Superior temporal gyrus (tissue), 1 donor: ENCODE measurements around the gene CLIC5.

Source experiments
- DNase-seq: peaks from one replicate; pipeline ENCODE4 v3.0.0-alpha.2; 2016; ENCODE audit errors: extremely low spot score

Gene CLIC5

DNA sequence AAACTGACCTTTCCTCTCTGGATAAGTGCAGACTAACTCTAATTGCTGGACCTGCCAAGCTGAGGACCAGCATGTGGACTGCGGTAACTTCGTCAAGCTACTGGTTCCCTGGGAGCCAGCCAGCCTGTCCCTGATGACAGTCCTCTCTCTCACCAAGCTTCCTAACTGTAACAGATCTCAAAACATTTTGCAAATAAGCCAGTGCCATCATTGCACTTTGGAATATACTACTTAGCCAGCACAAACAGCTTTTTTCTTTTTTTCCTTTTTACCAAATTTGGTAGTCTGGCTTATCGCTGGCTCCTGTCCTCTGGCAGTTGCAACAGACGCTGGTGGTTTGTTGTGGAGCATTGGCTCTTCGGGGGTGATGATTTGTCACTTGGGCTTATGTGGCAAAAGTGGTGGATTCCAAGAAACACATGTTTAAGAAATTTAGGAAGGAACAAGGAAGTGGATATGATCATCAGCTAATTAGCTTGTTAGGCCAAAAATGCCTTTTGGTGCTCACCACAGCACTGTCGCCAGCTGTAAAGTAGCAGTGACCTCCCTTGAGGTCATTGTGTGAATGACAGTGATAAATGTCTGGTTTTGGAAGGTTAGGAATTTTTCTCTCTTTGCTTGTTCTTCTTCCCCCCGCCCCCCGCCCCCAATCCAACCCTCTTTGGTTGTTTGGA, 171.7 kb downstream of the CLIC5 start:
- no peak for DNase-seq

DNA sequence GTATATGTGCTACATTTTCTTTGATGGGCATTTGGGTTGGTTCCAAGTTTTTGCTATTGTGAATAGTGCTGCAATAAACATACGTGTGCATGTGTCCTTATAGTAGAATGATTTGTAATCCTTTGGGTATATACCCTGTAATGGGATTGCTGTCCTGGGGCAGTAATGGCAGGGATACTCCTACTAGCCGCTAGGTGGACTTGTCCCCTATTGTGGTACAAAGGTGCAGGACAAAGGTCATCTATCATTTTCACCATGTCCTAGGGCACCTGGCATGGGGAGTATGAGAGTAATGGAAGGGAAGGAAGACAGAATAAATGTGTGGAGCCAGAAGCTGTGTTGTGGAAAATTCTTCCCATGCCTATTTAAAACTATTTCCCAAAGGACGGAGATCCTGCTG, 174.6 kb downstream of the CLIC5 start:
- no peak for DNase-seq

DNA sequence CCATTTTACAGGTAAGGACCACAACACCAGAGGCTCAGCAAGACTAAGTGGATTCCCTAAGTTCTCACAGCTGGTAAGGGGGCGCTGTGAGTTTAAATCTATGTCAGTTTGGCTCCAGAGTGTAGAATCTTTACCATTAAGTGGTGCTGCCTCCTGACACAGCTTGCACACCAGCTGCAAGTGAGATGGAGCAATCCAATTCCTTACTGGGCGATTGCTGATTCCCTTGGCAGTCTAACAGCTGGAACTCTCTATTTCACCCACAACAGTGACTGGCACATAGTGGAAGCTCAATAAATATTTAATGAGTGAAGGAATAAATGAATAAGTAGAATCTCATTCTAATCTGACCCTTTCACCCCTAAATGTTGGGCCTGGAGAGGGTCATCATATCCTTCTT, 176.7 kb downstream of the CLIC5 start:
- no peak for DNase-seq

DNA sequence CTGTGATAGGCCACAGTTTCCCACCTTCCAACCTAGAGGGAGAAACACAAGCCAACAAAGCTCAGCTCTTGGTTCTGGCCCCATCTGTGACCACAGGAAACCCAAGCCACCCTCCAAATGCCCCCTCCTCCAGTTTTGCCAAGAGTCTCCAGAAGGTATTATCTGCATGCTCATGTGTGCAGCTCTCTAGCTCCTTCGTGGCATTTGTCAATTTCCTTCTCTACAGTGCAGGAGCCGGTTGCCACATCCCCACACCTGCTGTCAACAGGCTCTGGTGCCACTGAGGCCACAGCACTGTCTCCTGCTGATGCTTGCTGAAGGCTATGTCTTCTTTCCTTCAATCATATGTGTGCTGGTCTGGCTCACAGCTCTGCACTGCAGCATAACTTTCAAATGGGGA, 177.2 kb downstream of the CLIC5 start:
- no peak for DNase-seq

DNA sequence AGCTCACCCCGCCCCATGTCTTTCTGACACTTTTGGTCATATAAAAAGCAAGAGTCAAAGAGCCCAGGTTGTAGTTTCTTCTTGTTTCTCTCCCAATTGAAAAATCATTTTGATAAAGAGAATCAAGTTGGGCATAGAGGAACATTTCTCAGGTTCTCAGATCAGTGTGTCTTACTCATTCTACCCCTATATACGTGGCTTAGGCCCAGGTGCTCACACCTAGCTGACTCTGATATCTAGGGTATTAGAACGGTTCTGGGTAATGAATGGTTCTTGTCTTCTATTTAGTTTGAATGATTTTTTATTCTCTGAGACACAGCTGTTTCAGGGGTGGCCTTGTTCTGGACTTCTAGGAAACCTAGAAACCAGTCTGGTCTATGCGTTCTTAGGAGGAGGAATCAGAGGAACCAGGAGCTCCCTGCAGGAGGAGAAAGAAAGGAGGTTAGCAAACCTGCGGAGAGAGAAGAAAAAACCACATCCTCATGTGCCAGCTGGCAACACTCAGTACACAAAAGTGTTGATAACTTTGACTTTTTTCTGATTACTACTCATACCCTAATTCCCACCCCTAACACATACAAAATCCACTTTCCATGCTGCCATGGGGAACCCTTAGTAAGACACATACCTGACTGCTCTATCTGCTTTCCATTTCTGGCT, 178.0 kb downstream of the CLIC5 start:
- no peak for DNase-seq

DNA sequence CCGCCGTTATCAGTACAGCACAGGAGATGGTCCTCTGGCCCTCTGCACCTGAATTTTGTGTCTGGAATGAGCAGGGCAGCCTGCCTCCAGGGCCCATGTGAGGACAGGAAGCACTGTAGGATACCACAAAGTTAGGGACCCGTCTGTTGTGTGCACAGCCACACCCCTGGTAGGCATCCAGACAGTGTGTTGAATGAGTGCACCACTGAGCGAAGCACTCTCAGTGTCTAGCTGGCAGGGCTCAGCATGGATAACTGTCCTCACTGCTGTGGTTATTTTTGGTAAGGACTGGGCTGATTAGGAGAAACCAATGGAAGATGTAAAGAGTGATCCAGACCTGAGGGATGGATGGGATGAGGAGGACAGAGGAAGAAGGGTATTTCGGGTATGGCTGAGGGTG, 178.7 kb downstream of the CLIC5 start:
- DNase-seq, result no peak

DNA sequence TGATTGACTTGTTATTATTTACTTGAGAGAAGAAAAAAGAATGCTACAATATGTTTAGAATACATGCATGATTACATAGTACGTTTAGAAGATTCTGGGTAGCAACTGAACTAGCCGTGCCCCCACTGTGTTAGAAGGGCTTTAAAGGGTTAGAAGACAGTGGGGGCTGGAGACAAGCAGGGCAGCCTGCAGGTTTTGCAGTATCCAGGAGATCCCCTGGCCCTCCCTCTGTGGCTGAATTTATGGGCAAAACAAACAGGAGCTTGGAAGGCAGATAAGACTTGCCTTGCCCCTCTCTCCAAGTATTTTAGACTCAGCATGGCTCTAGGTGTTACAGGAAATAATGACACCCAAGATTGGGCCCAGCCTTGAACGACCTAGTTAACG, 179.2 kb downstream of the CLIC5 start:
- DNase-seq, result no peak

DNA sequence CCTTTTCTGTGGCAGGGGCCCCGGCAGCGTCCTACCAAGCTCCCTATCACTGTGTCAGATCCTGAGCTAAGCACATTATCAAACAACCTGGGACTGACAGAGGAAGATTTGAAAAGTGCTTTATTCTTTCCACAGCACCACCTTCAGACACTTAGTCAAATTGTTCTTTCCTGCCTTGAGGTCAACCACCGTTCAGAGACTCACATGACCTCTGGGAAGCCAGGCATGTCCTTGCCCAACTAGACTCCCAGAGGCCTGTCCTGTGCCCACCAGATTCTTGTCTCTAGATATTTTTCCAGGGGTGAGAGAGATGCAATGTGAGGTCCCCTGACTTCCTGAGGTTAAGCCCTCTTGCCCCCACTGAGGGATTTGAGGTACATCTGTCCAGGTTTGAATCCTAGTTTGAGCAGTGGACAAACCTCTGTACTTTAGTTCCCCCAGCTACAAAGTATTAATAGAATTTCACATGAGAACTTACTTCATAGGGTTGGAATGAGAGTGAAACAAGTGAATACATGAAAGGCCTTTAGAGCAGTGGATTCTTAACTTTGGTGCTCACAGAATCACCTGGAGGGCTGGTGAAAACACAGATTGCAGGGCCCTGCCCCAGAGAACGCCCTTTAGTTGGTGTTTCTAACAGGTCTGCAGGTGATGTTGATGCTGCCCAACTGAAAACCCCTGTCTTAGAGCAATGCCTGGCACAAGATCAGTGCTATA, 179.8 kb downstream of the CLIC5 start:
- DNase-seq, result no peak

DNA sequence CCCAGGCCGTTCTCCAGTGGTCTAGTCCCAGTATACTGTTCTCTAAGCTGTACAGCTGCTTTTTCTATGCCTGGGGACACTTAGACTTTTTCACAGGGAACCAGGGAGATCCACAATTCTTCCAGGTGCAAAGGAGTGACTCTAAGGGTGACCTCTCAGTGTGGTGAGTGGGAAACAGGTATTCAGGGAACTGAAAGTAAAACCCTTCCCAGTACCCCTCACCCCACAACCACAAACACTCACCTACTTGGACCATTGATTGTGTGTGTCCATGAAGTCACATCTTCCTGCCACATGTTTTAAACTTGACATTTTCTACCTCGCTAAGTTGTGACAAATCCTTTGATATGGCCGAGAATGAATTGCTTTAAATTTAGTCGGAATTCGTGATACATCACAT, 183.6 kb downstream of the CLIC5 start:
- no peak for DNase-seq
